H1 (cell line): ENCODE measurements around the gene COLQ. TPM values are rescaled to one million over a fixed set of nuclear protein-coding genes. Genes with fewer than 3 reads are reported as not detected.

Experiments
- CTCF ChIA-PET: fragments of 300-600 bp; sonication (Branson Sonifier 250); formaldehyde crosslinking; loops from one replicate; lab custom pipeline; 2021; ENCODE audit not compliant: partially characterized antibody; lab: Charles Lee
- POLR2A ChIA-PET: fragments of 300-600 bp; sonication (Branson Sonifier 250); formaldehyde crosslinking; loops from one replicate; lab custom pipeline; 2021; ENCODE audit warnings: inconsistent platforms; ENCODE audit not compliant: partially characterized antibody; lab: Charles Lee
- DNase-seq, 2 experiments: peaks; one replicate each; pipeline versions ENCODE4 v3.0.0 to v3.0.0-alpha.2; 2010 to 2022; ENCODE audit warnings: low spot score in 2 of 2, low read depth in 1 of 2, mixed read lengths in 1 of 2
- FAIRE-seq: peaks from 2 replicates; lab custom pipeline; 2011; peaks lifted over from hg19 to GRCh38; lab: Jason Lieb, UNC
- H2AFZ ChIP-seq: 2 replicates; pipeline ENCODE4 v1.8.1; 2012; ENCODE audit warnings: low read length, inconsistent platforms
- H2AK5ac ChIP-seq: 2 replicates; pipeline ENCODE4 v1.6.1; 2013; ENCODE audit warnings: low read depth, low read length
- H2BK120ac ChIP-seq: replicated peaks from 2 replicates; pipeline ENCODE3; 2013; ENCODE audit warnings: low read depth, low read length, inconsistent platforms
- H2BK12ac ChIP-seq: 2 replicates; pipeline ENCODE4 v1.6.1; 2013; ENCODE audit warnings: low read depth, low read length
- H2BK15ac ChIP-seq: 2 replicates; pipeline ENCODE4 v1.6.1; 2013; ENCODE audit warnings: low read length
- H2BK20ac ChIP-seq: 2 replicates; pipeline ENCODE4 v1.6.1; 2013; ENCODE audit warnings: low read length
- H2BK5ac ChIP-seq: 2 replicates; pipeline ENCODE4 v1.6.1; 2013; ENCODE audit warnings: low read depth, low read length
- H3K14ac ChIP-seq: 2 replicates; pipeline ENCODE4 v1.6.1; 2013; ENCODE audit warnings: inconsistent platforms; ENCODE audit not compliant: insufficient read length
- H3K18ac ChIP-seq: 2 replicates; pipeline ENCODE4 v1.6.1; 2013; ENCODE audit warnings: low read length; ENCODE audit errors: extremely low read depth
- H3K23ac ChIP-seq: 2 replicates; pipeline ENCODE4 v1.6.1; 2013; ENCODE audit warnings: inconsistent platforms; ENCODE audit not compliant: insufficient read length
- H3K23me2 ChIP-seq: 2 replicates; pipeline ENCODE4 v1.6.1; 2013; ENCODE audit warnings: low read depth, low read length
- H3K27ac ChIP-seq: 2 replicates; pipeline ENCODE4 v1.6.1; 2011; ENCODE audit warnings: low read depth, low read length, inconsistent platforms
- H3K27me3 ChIP-seq, 4 experiments: replicated peaks in 1 of 4; 1 replicate in 1 of 4; 2 replicates in 3 of 4; pipeline versions ENCODE4 v1.6.1 to v1.8.1; 2011 to 2013; ENCODE audit warnings: low read length in 3 of 4, mild to moderate bottlenecking in 3 of 4, inconsistent platforms in 2 of 4, mixed read lengths in 2 of 4, moderate library complexity in 1 of 4; ENCODE audit not compliant: control insufficient read depth in 3 of 4, insufficient read depth in 3 of 4; ENCODE audit errors: extremely low read depth in 1 of 4
- H3K36me3 ChIP-seq, 4 experiments: 2 replicates each; pipeline versions ENCODE4 v1.6.1 to v1.8.1; 2011 to 2013; ENCODE audit warnings: mild to moderate bottlenecking in 4 of 4, low read length in 3 of 4, moderate library complexity in 2 of 4, control low read depth in 1 of 4, inconsistent platforms in 1 of 4; ENCODE audit not compliant: insufficient read depth in 4 of 4, control insufficient read depth in 2 of 4
- H3K4ac ChIP-seq: replicated peaks from 2 replicates; pipeline ENCODE3; 2013; ENCODE audit warnings: low read length, low read depth, mixed read lengths, inconsistent platforms; ENCODE audit not compliant: insufficient read length
- H3K4me1 ChIP-seq, 4 experiments: replicated peaks in 1 of 4; 1 replicate in 1 of 4; 2 replicates in 3 of 4; pipeline versions ENCODE4 v1.6.1 to v1.8.1; 2011 to 2013; ENCODE audit warnings: low read length in 3 of 4, inconsistent platforms in 2 of 4, mixed read lengths in 1 of 4; ENCODE audit not compliant: insufficient read depth in 4 of 4, control insufficient read depth in 3 of 4
- H3K4me2 ChIP-seq, 2 experiments: 2 replicates each; pipeline versions ENCODE4 v1.6.1 to v1.8.1; 2011 to 2013; ENCODE audit warnings: low read depth in 2 of 2, low read length in 2 of 2, control low read depth in 1 of 2, inconsistent platforms in 1 of 2, mild to moderate bottlenecking in 1 of 2; ENCODE audit not compliant: insufficient read depth in 1 of 2
- H3K4me3 ChIP-seq, 4 experiments: fragments of 200-600, 300-600 bp in 1 of 4; sonication (generic), shearing (Covaris generic), sonication (Bioruptor Twin) in 1 of 4; 2 replicates each; pipeline versions ENCODE4 v1.5.1 to v1.8.1; 2011 to 2016; ENCODE audit warnings: low read length in 4 of 4, low read depth in 3 of 4, control low read depth in 2 of 4, inconsistent platforms in 2 of 4, mild to moderate bottlenecking in 2 of 4, mixed read lengths in 1 of 4, moderate library complexity in 1 of 4; ENCODE audit not compliant: insufficient read depth in 2 of 4; ENCODE audit errors: extremely low read depth in 1 of 4
- H3K56ac ChIP-seq: replicated peaks from 2 replicates; pipeline ENCODE3; 2013; ENCODE audit warnings: low read depth, mild to moderate bottlenecking, mixed read lengths, low read length, inconsistent platforms; ENCODE audit not compliant: insufficient read length
- H3K79me1 ChIP-seq: 2 replicates; pipeline ENCODE4 v1.6.1; 2013; ENCODE audit warnings: low read depth, low read length, control low read depth
- H3K79me2 ChIP-seq, 2 experiments: 2 replicates each; pipeline versions ENCODE4 v1.6.1 to v1.8.1; 2012 to 2013; ENCODE audit warnings: low read length in 2 of 2, mild to moderate bottlenecking in 2 of 2, inconsistent platforms in 1 of 2; ENCODE audit not compliant: insufficient read depth in 2 of 2, control insufficient read depth in 1 of 2
- H3K9ac ChIP-seq, 4 experiments: replicated peaks in 1 of 4; 1 replicate in 1 of 4; 2 replicates in 3 of 4; pipeline versions ENCODE4 v1.6.1 to v1.8.1; 2011 to 2013; ENCODE audit warnings: low read depth in 3 of 4, low read length in 3 of 4, control low read depth in 2 of 4, mild to moderate bottlenecking in 2 of 4, moderate library complexity in 2 of 4, inconsistent platforms in 1 of 4; ENCODE audit errors: extremely low read depth in 1 of 4
- H3K9me3 ChIP-seq, 2 experiments: 2 replicates each; pipeline versions ENCODE4 v1.6.1 to v1.8.1; 2012 to 2013; ENCODE audit warnings: mild to moderate bottlenecking in 2 of 2, moderate library complexity in 2 of 2, control low read depth in 1 of 2, inconsistent platforms in 1 of 2, low read depth in 1 of 2, low read length in 1 of 2, mixed read lengths in 1 of 2; ENCODE audit not compliant: insufficient read depth in 2 of 2
- H4K20me1 ChIP-seq, 2 experiments: replicated peaks in 1 of 2; 2 replicates each; pipeline versions ENCODE3 to v1.8.1; 2011 to 2013; ENCODE audit warnings: inconsistent platforms in 2 of 2, low read length in 2 of 2, mild to moderate bottlenecking in 1 of 2; ENCODE audit not compliant: insufficient read depth in 2 of 2, control insufficient read depth in 1 of 2
- H4K5ac ChIP-seq: 2 replicates; pipeline ENCODE4 v1.6.1; 2013; ENCODE audit warnings: low read length, low read depth, mixed read lengths, inconsistent platforms; ENCODE audit not compliant: insufficient read length
- H4K8ac ChIP-seq: 2 replicates; pipeline ENCODE4 v1.8.0; 2013; ENCODE audit warnings: mild to moderate bottlenecking, moderate library complexity, low read length, inconsistent platforms; ENCODE audit not compliant: insufficient read depth; ENCODE audit errors: extremely low read depth
- H4K91ac ChIP-seq: replicated peaks from 2 replicates; pipeline ENCODE3; 2013; ENCODE audit warnings: low read length, mixed read lengths, inconsistent platforms; ENCODE audit not compliant: insufficient read length
- CBX8 ChIP-seq: fragments of 300-800, 300-1000 bp; sonication (generic); IDR thresholded peaks from 2 replicates; pipeline ENCODE4 v1.7.1; 2016; ENCODE audit warnings: low read depth, low read length, borderline replicate concordance
- CEBPB ChIP-seq: IDR thresholded peaks from 2 replicates; pipeline ENCODE4 v1.6.1; 2012; ENCODE audit warnings: low read depth, low read length
- CTBP2 ChIP-seq: IDR thresholded peaks from 2 replicates; pipeline ENCODE4 v1.7.0; 2011; ENCODE audit warnings: borderline replicate concordance, mild to moderate bottlenecking, moderate library complexity, mixed read lengths, low read length; ENCODE audit not compliant: insufficient read depth, insufficient read length
- CTCF ChIP-seq, 3 experiments: IDR thresholded peaks; 1 replicate in 2 of 3; 2 replicates in 1 of 3; pipeline versions ENCODE4 v1.5.1 to v1.6.1; 2011; ENCODE audit warnings: low read length in 3 of 3, mild to moderate bottlenecking in 3 of 3, inconsistent platforms in 2 of 3, low read depth in 1 of 3, moderate library complexity in 1 of 3; ENCODE audit not compliant: insufficient read depth in 1 of 3; ENCODE audit errors: control extremely low read depth in 1 of 3
- GTF2F1 ChIP-seq: IDR thresholded peaks from 2 replicates; pipeline ENCODE4 v1.6.1; 2012; ENCODE audit warnings: low read depth, low read length, improper control_type of control experiment, borderline replicate concordance
- KDM1A ChIP-seq: fragments of 200-600, 300-600 bp; sonication (generic); IDR thresholded peaks from 2 replicates; pipeline ENCODE4 v1.7.1; 2016; ENCODE audit warnings: mild to moderate bottlenecking, low read length, borderline replicate concordance
- RFX5 ChIP-seq: IDR thresholded peaks from 2 replicates; pipeline ENCODE4 v1.6.1; 2011; ENCODE audit warnings: low read depth, low read length, improper control_type of control experiment, borderline replicate concordance
- SAP30 ChIP-seq: fragments of 300-600 bp; sonication (generic); IDR thresholded peaks from 2 replicates; pipeline ENCODE4 v1.7.1; 2012; ENCODE audit warnings: low read length, moderate library complexity, mild to moderate bottlenecking, inconsistent platforms; ENCODE audit not compliant: insufficient read depth, insufficient replicate concordance
- ZNF274 ChIP-seq: IDR thresholded peaks from 2 replicates; pipeline ENCODE4 v1.7.0; 2012; ENCODE audit warnings: low read length, borderline replicate concordance; ENCODE audit errors: extremely low read depth
- WGBS, 2 experiments: shearing (Covaris generic) in 1 of 2; methylation state at CpG; one replicate each; pipeline versions ENCODE4 v1.1.6 to v1.1.7; 2013 to 2015; ENCODE audit warnings: low lambda C conversion rate in 2 of 2, mixed read lengths in 2 of 2, inconsistent platforms in 1 of 2, low coverage in 1 of 2, missing lambda C conversion rate in 1 of 2; ENCODE audit not compliant: insufficient replicate concordance in 2 of 2, insufficient coverage in 1 of 2, insufficient read length in 1 of 2; ENCODE audit errors: extremely low coverage in 1 of 2, missing lambda C conversion rate in 1 of 2; 5-methylcytosine and 5-hydroxymethylcytosine counted together
- polyA plus RNA-seq, 7 experiments: library from polyadenylated mRNA; depleted of rRNA in 3 of 7; stranded (reverse) in 5 of 7; unstranded in 2 of 7; fragments of >200 nt in 5 of 7; fragments of 200-250 nt in 2 of 7; gene quantifications; 1 replicate in 5 of 7; 2 replicates in 1 of 7; 4 replicates in 1 of 7; pipeline versions ENCODE4 v1.2.1 to v1.2.3, GENCODE V29; 2011 to 2013; ENCODE audit warnings: missing spikeins in 2 of 7, mixed read lengths in 2 of 7
- total RNA-seq: library from RNA; stranded (reverse); fragmentation: NEBNext Ultra II Directional; extraction: Animal tissue kit (Norgen Biotek cat#: 25700); gene quantifications from 2 replicates; pipeline ENCODE4 v1.2.1, GENCODE V29; 2021
- TF ChIP-seq, protein P1 (sequence below): IDR thresholded peaks from 2 replicates; pipeline ENCODE4 v1.6.1; 2012; ENCODE audit warnings: inconsistent platforms

COLQ gene
- total and polyA plus RNA-seq, 2 of the 8 experiments (the other 6 are each of a cell fraction or from before 2014, with no cell fraction given) = 1.5 to 1.9 TPM

- Histone ChIP-seq H3K56ac (no peak overlapping the region), H4K20me1 (no peaks in the 10 kb centered on the region), H3K9ac (no peak overlapping the region), H3K4me3 (no peak overlapping the region), H2BK12ac (no peak overlapping the region), H3K79me1 (no peaks in the 10 kb centered on the region), H3K27me3 (no peaks in the 10 kb centered on the region), H3K79me2 (no peaks in the 10 kb centered on the region), H3K14ac (no peak overlapping the region), H3K4ac (no peak overlapping the region), H4K5ac (no peak overlapping the region), H4K91ac (no peak overlapping the region), H3K27ac (no peak overlapping the region), H3K23ac (no peak overlapping the region), H3K18ac (no peak overlapping the region), H2AK5ac (no peak overlapping the region), H4K8ac (no peak overlapping the region), H2BK15ac (no peak overlapping the region), H3K36me3 (no peaks in the 10 kb centered on the region), H2BK5ac (no peak overlapping the region), H3K23me2 (no peaks in the 10 kb centered on the region), H2BK120ac (no peak overlapping the region), H2AFZ (no peak overlapping the region), H3K4me1 (no peaks in the 10 kb centered on the region), H3K9me3 (no peaks in the 10 kb centered on the region), H2BK20ac (no peak overlapping the region), H3K4me2 (no peak overlapping the region)
- DNase-seq = no peak
- 93% methylated on average over 9 of the region's 9 CpGs; no CpG with 5 or more reads in 1 of the 2 experiments for WGBS, 2 experiments
- FAIRE-seq = no peak
- ChIA-PET POLR2A (interaction anchor here (0.7 kb wide), 1 partner anchor 16 kb away, joined by 3 read pairs; no protein-coding TSS in a partner anchor), CTCF (interaction anchor here (1.2 to 1.6 kb wide), 3 partner anchors 16 to 285 kb away, joined by 3 to 5 read pairs (median 4); no protein-coding TSS in a partner anchor)
- TF ChIP-seq RFX5 (no peak), ZNF274 (no peak), CEBPB (no peak), SAP30 (no peak), CTCF (IDR thresholded peaks at IDR 0.05; ENCODE audit: control extremely low read depth in 1 of 3, insufficient read depth in 1 of 3, low read depth in 1 of 3, low read length in 3 of 3) (no peak), CBX8 (no peak), GTF2F1 (no peak), KDM1A (no peak), CTBP2 (no peak)
- TF ChIP-seq, protein P1, sequence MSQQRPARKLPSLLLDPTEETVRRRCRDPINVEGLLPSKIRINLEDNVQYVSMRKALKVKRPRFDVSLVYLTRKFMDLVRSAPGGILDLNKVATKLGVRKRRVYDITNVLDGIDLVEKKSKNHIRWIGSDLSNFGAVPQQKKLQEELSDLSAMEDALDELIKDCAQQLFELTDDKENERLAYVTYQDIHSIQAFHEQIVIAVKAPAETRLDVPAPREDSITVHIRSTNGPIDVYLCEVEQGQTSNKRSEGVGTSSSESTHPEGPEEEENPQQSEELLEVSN = no peak
These were observed 33.5 kb downstream of the COLQ start for GRCh38 chr3:15488002-15488401.
